ENCODE results near the gene NENF.

DNA sequence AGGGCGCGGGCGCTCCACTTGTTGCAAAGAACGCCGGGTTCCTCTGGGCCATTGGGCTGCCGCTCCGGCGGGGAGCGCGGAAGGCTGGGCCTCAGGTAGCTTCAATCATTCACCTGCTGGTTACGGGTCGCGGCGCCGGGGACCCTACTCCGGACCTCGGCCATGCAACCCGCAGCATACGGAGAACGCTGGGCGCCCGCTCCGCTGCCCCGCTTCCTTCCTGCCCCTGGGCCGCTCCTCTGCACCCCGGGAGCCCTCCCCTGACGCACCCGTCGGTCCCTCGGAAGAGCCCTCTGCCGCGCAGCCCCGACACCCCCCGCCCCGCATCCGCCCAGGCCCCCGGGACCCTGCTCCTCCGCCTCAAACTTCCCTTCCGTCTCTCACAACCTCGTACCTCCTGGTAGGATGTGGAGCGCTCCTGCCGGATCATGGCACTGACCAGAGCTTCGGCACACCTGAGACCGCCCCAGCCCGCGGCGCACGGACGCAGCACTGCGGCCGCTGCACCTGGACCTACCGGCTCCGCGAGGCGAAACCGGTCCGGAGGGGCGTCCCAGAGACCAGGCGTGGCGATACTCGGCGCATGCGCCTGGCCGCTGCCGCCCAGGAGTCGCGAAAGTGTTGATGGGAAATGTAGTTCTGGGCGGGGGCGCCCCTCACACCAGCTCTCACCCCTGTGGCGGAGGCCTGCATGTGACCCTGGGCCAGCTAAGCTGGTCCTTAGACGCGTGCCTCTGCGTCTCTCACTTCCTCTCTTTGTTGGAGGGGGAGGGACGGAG, 18.2 kb upstream of the NENF start, which contains the start of gene PACC1:
- TF ChIP-seq CTCF (IDR thresholded peaks at IDR 0.05) = no peak
- peak in 1 of 2 donors; percentile 16 for TF ChIP-seq POLR2A (IDR thresholded peaks at IDR 0.05)
- peak; percentile 82 to 85 for TF ChIP-seq POLR2AphosphoS5 (IDR thresholded peaks at IDR 0.05; ENCODE audit: insufficient read depth in 1 of 2, low read depth in 1 of 2)
